NCI-H446 treated with DMSO at 0.1 percent for 48 hours (cell line): ENCODE results near the gene VIM.

ENCODE experiments used
- DNase-seq: peaks from one replicate; lab custom pipeline; 2025; lab: John Stamatoyannopoulos, UW

Gene VIM

DNA sequence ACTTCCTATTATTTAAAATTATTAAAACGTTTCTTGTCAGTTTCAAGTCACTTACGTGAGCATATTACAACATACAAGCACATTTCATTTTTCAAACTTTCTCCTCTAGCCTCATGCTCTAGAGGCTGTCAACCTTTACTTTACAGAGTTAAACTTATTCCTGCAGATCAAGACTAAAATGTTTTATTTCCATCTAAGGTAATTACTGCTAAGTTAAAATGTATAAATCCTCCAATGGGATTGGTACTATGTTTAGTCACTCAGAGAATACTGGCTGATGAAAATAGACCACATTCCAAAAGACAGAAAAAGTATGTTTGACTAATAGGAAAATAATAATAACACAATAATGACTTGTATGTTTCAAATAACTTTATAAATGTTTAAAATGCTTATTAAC lies 18.2 kb upstream of the VIM start:
- DNase-seq = no peak

DNA sequence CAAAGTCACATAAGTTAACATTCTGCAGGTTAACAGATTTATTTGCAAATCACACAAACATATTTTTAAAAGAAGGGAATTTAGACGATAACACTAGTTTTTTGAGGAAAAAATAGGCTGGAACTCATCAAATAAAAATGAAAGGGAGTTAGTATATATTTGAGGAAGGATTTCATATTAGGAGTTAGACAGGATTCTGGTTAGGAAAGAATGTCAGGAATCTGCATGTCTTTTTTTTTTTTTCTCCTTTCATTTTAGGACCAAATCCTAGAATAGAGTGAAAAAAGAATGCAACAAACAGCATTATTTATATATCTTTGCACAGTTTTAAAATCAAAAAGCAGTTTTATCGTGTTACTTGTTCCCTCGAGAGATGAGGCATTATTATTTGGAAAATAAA lies 17.7 kb upstream of the VIM start:
- no peak for DNase-seq

DNA sequence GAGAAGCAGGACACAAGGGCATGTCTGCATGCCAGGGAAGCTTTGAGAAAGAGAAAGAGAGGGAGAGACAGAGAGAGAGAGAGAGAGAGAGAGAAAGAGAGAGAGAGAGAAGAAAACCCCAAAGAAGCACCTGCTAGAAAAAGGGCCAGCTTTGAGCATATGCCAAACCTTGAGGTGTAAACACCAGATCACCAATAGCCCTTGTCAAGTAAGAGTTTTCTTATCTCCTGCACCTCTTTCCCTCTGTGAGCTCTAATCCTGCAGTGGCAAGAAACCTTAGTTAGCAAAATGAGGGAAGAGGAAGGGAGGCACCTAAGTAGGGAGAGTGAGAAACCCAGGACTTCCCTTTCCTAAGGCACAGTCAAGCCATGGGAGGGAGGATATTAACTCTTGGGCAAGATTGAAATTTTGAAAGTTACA lies 15.2 kb upstream of the VIM start:
- DNase-seq = no peak

DNA sequence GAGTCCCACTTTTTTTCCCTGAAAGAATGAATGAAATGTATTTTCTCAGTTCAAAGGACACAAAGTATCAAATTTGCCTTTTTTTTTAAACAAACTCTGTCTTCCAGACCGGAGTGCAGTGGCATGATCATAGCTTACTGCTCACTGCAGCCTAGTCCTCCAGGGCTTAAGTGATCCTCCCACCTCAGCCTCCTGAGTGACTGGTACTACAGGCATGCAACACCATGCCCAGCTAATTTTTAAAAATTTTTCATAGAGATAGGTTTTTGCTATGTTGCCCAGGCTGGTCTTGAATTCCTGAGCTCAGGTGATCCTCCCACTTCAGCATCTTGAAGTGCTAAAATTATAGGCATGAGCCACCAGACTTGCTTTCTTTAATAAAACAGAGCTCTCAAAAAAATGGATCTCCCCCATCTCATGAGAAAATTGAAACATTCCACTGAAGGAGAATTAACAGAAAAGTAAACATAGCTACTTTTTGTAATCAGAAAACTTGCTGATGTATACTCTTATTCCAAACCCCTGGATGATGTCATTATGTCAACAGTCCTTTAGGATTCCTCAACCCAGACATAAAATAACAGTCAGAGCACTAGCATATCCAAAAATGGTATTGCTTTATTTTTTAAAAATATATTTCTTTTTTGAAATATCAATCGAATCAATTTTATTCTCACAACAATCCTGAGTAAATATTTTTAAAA lies 14.2 kb upstream of the VIM start:
- DNase-seq = no peak

DNA sequence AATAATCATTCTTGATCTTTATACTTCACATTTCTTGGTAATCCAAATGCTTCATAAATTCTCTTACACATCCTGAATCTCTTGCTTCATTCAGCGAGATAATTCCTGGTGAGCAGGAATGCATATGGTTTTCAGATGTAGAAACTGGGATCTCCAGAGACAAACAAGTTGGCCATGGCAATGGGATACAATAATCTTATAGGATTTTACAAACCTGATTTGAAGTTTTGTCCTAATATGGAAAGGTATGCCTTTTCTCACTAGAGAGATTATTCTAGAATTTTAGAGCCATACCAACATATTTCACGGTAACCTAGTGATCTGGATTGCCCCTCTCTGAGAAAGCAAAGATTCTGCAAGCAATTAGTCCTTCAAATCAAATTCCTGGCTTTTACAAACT lies 13.5 kb upstream of the VIM start:
- DNase-seq = no peak

DNA sequence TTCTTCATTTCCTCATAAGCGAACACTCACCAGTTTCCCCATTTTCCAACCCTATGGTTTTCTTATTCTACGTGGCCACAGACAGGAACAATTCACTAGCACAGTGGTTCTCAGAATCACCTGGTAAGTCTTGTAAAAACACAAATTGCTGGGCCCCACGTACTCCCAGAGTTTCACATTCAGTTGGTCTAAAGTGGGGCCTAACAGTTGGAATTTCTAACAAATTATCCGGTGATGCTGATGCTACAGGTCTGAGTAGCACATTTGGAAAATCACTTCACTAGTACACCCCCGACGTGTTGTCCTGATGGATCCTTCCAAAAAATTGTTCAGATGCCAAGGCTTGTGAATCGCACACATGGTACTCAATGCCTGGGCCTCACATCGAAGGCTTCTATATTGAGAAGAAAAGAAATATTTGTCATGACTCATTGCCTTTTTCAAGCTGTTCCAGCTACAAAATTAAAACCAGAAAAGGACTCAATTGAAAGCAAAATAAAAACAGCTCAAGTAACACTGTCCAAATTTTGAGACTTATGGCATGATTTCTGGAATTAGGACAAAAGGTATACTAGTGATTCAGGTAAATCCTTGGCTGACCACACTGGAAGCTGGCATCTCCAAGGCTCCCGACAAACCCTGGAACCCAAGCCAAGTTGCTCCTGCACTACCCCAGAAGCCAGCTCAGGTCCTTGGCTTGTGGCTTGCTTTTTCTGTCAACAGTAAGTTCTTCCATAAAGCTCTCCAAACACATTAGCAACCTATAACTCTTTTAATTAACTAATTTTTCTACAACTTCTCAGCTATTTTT lies 12.9 kb upstream of the VIM start:
- peak; percentile 61 for DNase-seq

DNA sequence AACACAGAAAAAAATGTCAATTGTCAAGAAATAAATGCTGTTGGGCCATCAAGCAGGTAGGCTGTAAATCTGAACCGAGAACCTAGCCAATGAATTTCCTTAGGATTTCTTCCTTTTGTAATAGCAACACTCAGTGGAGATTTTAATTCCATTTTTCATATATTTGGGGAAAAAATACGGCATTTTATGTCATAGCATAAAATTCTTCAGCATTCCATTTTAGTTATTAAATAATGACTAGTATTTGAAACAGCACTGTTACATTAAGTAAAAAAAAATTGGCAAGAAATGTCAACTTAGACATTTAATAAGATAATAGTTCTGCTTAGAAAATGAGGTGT lies 12.3 kb upstream of the VIM start:
- DNase-seq = no peak

DNA sequence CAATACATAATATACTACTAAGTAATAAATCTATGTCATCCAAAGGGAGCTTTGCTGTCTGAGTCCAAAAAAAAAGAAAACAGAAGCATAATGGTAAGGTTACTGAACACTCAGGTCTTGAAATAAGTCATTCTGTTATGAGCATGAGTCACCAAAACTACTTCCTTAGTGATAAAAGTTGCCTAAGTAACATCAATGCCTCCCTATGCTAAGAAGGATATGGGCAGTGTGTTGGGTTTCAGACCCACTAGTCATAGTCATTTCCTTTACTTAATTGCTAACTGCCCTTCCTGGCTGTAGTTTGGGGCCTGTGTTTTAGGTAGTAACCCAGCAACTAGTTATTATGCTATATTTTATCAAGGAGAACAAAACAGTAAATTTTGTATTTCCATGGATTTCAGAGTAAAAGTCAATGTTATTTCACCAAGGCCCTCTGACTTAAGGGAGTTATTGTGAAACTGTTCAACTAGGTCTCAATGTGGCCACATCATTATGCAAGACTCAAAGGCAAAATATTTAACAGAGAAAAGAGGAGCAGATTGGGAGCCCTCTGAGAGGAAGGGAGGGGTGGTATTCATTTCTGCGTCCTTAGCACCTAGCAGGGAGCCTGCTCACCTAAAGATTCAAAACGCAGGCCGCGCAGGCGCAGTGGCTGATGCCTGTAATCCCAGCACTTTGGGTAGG lies 11.7 kb upstream of the VIM start:
- no peak for DNase-seq

DNA sequence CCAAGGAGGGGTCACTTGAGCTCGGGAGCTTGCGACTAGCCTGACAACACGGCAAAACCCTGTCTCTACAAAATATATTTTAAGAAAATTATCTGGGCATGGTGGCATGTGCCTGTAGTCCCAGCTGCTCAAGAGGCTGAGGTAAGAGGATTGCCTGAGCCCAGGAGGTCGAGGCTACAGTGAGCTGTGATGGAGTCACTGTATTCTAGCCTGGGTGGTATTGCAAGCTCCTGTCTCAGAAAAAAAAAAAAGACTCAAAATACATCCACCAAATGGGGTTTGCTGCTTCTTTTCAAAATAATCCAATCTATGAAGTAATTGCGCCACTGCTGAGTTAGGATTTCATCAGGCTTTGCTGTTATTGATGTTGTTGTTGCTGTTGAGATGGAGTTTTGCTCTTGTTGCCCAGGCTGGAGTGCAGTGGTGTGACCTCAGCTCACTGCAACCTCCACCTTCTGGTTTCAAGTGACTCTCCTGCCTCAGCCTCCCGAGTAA lies 11.1 kb upstream of the VIM start:
- DNase-seq = no peak

DNA sequence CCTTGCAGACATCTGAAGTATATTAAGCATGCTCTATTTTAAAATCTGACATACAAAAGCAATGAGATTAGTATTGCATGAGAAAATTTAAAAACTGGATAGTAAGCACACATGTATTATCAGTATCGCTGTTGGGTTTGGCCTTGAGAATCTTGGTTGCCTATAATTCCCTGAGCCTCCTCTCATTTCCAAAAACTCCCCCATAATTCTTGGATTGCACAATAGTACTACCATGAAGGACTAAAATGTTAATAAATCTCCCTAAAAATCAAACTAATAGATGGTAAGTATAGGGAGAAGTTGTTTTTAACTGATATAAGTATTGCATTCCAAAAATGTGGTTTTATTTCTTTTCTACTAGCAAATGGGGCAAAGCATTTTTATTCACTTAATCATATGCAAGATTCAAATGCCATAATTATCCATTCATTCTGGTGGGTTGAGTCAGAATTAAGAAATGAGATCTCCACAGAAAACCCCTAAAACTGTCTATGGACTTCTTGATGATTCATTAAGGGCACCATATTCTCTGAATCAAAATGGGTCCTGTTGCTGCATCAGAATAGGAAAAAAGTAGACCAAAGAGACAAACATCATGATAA lies 10.3 kb upstream of the VIM start:
- no peak for DNase-seq

DNA sequence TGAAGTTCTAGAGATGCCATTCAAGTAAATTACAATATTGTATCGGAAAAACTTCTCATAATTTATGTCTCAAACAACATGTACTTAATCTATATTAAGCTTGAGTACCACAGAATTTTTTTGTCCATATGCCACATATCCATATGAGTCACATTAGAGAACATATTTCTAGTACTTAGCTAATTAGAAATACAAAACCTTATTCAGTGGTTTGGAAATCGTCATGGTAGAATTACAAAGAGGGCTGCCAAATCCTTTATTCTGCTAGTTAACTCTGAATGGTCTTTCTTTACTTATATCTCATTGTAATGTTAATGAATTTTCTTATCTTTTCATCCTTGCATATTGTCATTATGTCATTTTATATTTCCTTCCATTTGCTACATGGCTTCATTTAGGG lies 9.0 kb upstream of the VIM start:
- DNase-seq = peak; percentile 34

DNA sequence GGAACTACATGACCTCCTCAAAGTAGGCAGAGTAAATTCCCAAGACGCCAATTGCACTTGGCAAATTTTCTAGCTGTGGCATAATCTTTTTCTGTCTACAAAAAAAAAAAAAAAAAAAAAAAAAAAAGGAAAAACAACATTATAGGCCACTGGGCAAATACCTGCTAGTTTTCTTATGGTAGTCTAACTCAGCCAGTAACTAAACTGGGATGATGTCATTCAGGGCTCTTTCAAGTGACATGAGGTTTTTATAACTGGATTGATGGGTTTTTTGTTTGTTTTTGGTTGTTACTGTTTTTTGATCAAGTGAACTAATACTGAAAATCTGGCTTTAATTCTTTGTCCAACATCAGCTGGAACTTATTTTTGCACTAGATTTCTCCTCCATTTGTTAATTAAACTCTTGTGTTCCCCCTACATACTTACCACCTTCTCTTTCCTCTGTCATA lies 7.4 kb upstream of the VIM start:
- DNase-seq = no peak

DNA sequence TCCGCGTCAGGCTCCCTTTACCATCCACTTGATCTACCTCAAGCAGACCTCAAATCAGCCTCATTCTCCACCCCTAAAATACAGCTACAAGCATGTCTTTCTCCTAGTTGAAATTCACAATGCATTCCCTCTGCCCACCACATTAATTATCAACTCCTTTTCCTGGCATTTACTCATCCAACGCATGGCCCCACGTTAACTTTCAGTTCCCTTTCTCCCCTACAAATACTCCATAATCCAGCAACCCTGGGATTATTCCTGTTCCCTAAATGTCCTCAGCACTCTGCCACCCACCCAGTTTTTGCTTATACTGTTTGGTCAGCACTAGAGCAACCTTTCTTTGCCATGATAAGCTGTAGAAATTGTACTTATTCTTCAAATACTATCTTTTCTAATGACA lies 5.7 kb upstream of the VIM start:
- no peak for DNase-seq

DNA sequence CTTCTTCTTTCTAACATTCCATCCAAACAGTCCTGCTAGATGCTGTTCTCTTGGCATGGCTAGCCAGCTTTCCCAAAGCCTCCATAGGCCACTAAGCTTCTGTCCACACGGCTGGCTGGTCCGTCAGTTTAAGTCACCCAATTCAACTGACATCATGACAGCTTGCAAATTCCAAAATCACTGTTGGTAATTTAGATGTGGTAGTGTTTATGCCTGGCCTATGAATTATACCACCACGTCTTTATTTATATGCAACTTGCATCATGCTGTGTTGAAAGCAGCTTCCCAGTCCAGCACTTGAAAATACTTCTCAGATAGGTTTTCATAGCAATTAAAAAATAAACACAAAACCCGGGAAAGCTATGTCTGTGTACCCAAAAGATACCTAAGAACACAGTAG lies 2.2 kb upstream of the VIM start:
- no peak for DNase-seq

DNA sequence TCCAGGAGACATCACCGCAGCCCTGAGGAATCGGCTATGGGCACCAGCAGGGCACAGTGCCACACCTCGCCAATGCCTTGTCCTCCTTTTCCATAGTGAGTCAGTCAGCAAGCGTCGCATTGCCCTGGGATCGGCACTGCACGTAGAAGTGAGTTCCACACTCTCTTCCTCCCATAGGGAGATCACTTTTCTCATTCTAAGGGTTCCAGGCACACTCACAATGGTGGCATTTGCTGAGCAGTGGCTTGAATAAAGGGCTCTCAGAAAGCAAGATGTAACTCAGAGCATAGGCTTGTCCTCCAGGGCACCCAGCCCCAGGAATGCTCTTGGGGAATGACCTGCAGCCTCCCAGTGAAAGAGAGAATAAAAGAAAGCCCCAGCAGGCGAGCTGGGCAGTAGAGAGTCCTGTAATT lies 1.1 kb upstream of the VIM start:
- no peak for DNase-seq

DNA sequence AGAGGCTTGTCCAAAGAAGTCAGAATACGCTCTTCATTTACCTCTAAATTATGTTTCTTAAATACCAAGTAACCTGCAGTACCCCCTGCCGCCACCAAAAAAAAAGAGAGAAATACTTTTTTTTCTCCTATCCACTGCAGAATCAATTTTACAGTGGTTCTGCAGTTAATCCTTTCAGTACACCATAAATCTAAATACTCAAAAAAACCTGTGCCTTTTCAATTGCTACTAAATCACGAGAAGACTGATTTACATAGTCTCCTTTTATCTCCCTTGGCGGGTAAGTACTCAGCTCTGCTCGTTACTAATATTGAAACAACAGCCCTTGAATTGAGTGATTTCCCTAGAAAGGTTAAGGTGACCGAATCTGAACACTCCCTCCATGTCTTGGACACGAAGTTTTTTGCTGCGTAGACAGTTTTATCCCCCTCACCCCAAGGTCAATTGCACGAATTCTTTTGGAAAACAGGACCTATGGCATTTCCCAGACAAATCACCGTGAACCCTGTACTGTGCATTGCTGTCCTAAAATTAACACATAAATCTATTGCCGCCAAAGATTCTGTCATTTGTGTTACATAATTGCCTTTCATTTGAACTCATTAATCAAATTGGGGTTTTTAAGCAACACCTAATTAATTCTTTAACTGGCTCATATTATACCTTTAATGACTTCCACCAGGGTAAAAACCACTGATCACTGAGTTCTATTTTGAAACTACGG lies 512 bp upstream of the VIM start:
- DNase-seq = no peak

DNA sequence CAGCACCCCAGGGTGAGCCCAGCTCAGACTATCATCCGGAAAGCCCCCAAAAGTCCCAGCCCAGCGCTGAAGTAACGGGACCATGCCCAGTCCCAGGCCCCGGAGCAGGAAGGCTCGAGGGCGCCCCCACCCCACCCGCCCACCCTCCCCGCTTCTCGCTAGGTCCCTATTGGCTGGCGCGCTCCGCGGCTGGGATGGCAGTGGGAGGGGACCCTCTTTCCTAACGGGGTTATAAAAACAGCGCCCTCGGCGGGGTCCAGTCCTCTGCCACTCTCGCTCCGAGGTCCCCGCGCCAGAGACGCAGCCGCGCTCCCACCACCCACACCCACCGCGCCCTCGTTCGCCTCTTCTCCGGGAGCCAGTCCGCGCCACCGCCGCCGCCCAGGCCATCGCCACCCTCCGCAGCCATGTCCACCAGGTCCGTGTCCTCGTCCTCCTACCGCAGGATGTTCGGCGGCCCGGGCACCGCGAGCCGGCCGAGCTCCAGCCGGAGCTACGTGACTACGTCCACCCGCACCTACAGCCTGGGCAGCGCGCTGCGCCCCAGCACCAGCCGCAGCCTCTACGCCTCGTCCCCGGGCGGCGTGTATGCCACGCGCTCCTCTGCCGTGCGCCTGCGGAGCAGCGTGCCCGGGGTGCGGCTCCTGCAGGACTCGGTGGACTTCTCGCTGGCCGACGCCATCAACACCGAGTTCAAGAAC lies 1.1 kb downstream of the VIM start:
- peak; percentile 18 for DNase-seq

DNA sequence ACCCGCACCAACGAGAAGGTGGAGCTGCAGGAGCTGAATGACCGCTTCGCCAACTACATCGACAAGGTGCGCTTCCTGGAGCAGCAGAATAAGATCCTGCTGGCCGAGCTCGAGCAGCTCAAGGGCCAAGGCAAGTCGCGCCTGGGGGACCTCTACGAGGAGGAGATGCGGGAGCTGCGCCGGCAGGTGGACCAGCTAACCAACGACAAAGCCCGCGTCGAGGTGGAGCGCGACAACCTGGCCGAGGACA lies 1.6 kb downstream of the VIM start:
- DNase-seq = no peak

DNA sequence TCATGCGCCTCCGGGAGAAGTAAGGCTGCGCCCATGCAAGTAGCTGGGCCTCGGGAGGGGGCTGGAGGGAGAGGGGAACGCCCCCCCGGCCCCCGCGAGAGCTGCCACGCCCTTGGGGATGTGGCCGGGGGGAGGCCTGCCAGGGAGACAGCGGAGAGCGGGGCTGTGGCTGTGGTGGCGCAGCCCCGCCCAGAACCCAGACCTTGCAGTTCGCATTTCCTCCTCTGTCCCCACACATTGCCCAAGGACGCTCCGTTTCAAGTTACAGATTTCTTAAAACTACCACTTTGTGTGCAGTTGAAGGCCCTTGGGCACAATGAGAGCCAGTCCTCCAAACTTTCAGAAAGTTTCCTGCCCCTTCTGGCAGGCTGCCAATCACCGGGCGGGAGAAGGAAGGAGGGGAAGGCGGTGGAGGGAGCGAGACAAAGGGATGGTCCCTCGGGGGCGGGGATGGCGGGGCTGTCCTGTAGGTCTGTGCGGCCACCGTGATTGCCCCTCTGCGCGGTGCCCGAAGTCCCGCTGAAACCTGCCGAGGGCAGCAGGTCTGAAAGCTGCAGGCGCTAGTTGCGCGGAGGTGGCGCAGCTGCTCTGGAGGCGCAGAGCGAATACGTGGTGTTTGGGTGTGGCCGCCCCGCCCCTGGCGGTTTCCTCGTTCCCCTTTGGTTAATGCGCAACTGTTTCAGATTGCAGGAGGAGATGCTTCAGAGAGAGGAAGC lies 2.1 kb downstream of the VIM start:
- peak; percentile 49 for DNase-seq

DNA sequence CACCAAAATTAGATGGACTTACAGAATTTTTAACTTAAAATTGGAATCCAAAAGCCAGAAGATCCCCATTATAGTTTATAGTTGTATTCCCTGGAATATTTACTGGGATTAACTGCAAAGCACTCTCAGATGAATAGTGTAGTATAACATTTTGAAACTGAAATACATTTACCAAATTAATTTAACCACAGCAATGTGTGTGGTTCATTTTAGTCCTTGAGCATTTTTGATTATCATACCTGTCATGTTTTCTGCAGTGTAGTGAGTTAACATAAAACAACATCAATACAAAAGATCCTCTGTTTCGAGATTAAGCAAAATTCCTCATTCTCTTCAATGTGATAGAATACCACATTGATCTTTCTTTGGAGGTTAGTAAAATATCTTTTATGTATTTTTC lies 3.7 kb downstream of the VIM start:
- DNase-seq = no peak
